ENCODE results near the gene DDX10.

DNA sequence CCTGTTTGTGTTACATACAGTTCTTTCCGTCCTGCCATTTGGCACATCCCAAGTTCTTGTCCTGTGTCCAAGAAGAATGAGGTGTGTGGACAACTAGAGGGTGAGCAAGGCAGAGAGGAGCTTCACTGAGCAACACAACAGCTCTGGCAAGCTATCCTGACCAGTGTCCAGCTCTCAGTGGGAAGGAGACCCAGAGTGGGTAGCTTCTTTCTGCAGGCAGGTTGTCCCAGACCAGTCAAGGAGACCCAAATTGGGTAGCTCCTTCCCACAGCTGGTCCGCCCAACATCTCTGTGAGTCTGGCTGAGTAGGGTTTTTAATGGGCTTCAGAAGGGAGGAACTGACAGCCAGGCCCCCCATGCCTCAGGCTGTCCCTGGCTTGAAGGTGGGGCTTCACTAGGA lies 36.1 kb upstream of the DDX10 start:
- TF ChIP-seq CTCF (IDR thresholded peaks at IDR 0.05) (no peak), POLR2A (IDR thresholded peaks at IDR 0.05) (no peak)

All from testis (tissue), 2 donors.